Stimulated activated CD4-positive, alpha-beta T cell treated with anti-CD3 and anti-CD28 coated beads, TNF-alpha, amount 100 ng/mL, for 1 hour (primary cell): ENCODE data around the gene DIS3L2.
"Not testable (repeated sequence)": the region's sequence is repeated elsewhere in the genome, so short reads cannot be mapped to it uniquely, and the experiment has no call there.

Experiments used
- DNase-seq, 3 donors: peaks; one replicate each; pipeline ENCODE4 v3.0.0-alpha.2; 2020; ENCODE audit warnings: low read depth in 3 of 3, low spot score in 1 of 3

Gene DIS3L2

GRCh38 chr2:232342635-232343565 lies 381.4 kb downstream of the DIS3L2 start:
- DNase-seq = no peak

GRCh38 chr2:232343821-232344220 lies 382.3 kb downstream of the DIS3L2 start:
- no peak for DNase-seq

GRCh38 chr2:232345251-232345650 lies 383.7 kb downstream of the DIS3L2 start:
- no peak for DNase-seq

- no peak for DNase-seq
Measured at GRCh38 chr2:232347369-232347768, 385.9 kb downstream of the DIS3L2 start.

GRCh38 chr2:232348936-232349335 lies 387.4 kb downstream of the DIS3L2 start:
- DNase-seq = no peak

- DNase-seq = no peak
Measured at GRCh38 chr2:232349546-232349945, 388.0 kb downstream of the DIS3L2 start.

GRCh38 chr2:232349946-232350635 lies 388.6 kb downstream of the DIS3L2 start:
- DNase-seq = no peak

- no peak for DNase-seq
Measured at GRCh38 chr2:232350804-232351685, 389.5 kb downstream of the DIS3L2 start.

- DNase-seq = no peak
Measured at GRCh38 chr2:232351686-232352510, 390.4 kb downstream of the DIS3L2 start.

- DNase-seq = no peak
Measured at GRCh38 chr2:232352511-232353091, 391.1 kb downstream of the DIS3L2 start.

GRCh38 chr2:232353096-232353495 lies 391.6 kb downstream of the DIS3L2 start:
- DNase-seq = no peak

- no peak for DNase-seq
Measured at GRCh38 chr2:232353660-232354059, 392.1 kb downstream of the DIS3L2 start.

- no peak for DNase-seq
Measured at GRCh38 chr2:232354069-232354468, 392.6 kb downstream of the DIS3L2 start.

GRCh38 chr2:232361646-232362045 lies 400.1 kb downstream of the DIS3L2 start:
- no peak for DNase-seq

GRCh38 chr2:232362174-232362900 lies 400.8 kb downstream of the DIS3L2 start:
- DNase-seq = no peak

GRCh38 chr2:232363064-232363783 lies 401.7 kb downstream of the DIS3L2 start:
- DNase-seq = not testable (repeated sequence)

GRCh38 chr2:232363784-232364615 lies 402.5 kb downstream of the DIS3L2 start:
- DNase-seq = no peak
